ENCODE data around the gene SGCG. TPM values are rescaled to one million over a fixed set of nuclear protein-coding genes. Genes with fewer than 3 reads are reported as not detected.
"Not testable (repeated sequence)": the region's sequence is repeated elsewhere in the genome, so short reads cannot be mapped to it uniquely, and the experiment has no call there.

The SGCG gene
- total RNA-seq: 19.7 TPM
- polyA plus RNA-seq: 1.5 TPM

GRCh38 chr13:23180711-23181110 lies at the start of gene SGCG:
SGCG (plus strand) TSS chr13:23180979; CDS start chr13:23203695, 22,716 bp downstream.
- DNase-seq (ENCODE audit: extremely low spot score): no peak
- WGBS: 45% methylated on average over 6 of the region's 6 CpGs
- Histone ChIP-seq H3K4me1 (ENCODE audit: insufficient read depth) (no peaks in the 10 kb centered on the region), H3K36me3 (ENCODE audit: insufficient read depth) (no peaks in the 10 kb centered on the region), H3K4me3 (ENCODE audit: low read depth, low read length) (no peak within 1 kb of the TSS), H3K27ac (ENCODE audit: low read depth) (no peak within 1 kb of the TSS)

GRCh38 chr13:23134542-23134941 lies 46.2 kb upstream of the SGCG start:
- no peaks in the 10 kb centered on the region for H3K4me1 ChIP-seq (ENCODE audit: insufficient read depth)
- DNase-seq (ENCODE audit: extremely low spot score): no peak
- H3K27ac ChIP-seq (ENCODE audit: low read depth): no peak overlapping the region
- WGBS: 89% methylated on average over 5 of the region's 5 CpGs
- H3K36me3 ChIP-seq (ENCODE audit: insufficient read depth): no peaks in the 10 kb centered on the region
- no peak overlapping the region for H3K4me3 ChIP-seq (ENCODE audit: low read depth, low read length)

- H3K4me3 ChIP-seq (ENCODE audit: low read depth, low read length): no peak overlapping the region
- no peaks in the 10 kb centered on the region for H3K4me1 ChIP-seq (ENCODE audit: insufficient read depth)
- H3K27ac ChIP-seq (ENCODE audit: low read depth): no peak overlapping the region
- no peak for DNase-seq (ENCODE audit: extremely low spot score)
- 64% methylated on average over 2 of the region's 2 CpGs for WGBS
- H3K36me3 ChIP-seq (ENCODE audit: insufficient read depth): no peaks in the 10 kb centered on the region
These were observed 40.3 kb upstream of the SGCG start for GRCh38 chr13:23140492-23140891.

- DNase-seq (ENCODE audit: extremely low spot score): no peak
These were observed 38.8 kb upstream of the SGCG start for GRCh38 chr13:23141964-23142363.

GRCh38 chr13:23142607-23143006 lies 38.2 kb upstream of the SGCG start:
- not testable (repeated sequence) for H3K27ac ChIP-seq (ENCODE audit: low read depth); H3K4me1 ChIP-seq (ENCODE audit: insufficient read depth); H3K4me3 ChIP-seq (ENCODE audit: low read depth, low read length); DNase-seq (ENCODE audit: extremely low spot score); H3K36me3 ChIP-seq (ENCODE audit: insufficient read depth)
- WGBS: 92% methylated on average over 7 of the region's 7 CpGs

More at GRCh38 chr13:23141964-23142363, 38.8 kb upstream of the SGCG start:
- Histone ChIP-seq H3K27ac (ENCODE audit: low read depth) (no peak overlapping the region), H3K4me3 (ENCODE audit: low read depth, low read length) (no peak overlapping the region), H3K36me3 (ENCODE audit: insufficient read depth) (no peaks in the 10 kb centered on the region), H3K4me1 (ENCODE audit: insufficient read depth) (no peaks in the 10 kb centered on the region)
- 95% methylated on average over 24 of the region's 24 CpGs for WGBS

DNA sequence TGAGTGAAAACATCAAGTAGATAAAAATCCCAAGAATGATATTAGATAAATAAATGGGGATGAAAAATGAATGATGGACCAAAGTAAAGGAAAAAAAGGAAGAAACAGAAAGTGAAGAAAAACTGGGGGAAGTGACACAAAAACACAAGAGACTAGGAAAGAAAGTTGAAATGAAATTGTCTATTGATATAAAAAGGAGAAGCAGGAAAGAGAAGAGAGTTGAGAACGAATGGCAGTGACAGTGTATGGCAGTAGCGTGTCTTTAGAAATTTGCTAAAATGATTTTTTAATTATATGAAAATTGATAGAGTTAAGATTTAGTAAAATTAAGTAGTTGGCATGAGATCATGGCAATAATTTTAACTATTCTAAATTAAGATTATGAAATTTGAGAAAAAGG lies 36.3 kb upstream of the SGCG start:
- Histone ChIP-seq H3K27ac (ENCODE audit: low read depth) (no peak overlapping the region), H3K36me3 (ENCODE audit: insufficient read depth) (no peaks in the 10 kb centered on the region), H3K4me3 (ENCODE audit: low read depth, low read length) (no peak overlapping the region), H3K4me1 (ENCODE audit: insufficient read depth) (no peaks in the 10 kb centered on the region)
- 91% methylated on average over 2 of the region's 2 CpGs for WGBS
- DNase-seq (ENCODE audit: extremely low spot score): no peak

DNA sequence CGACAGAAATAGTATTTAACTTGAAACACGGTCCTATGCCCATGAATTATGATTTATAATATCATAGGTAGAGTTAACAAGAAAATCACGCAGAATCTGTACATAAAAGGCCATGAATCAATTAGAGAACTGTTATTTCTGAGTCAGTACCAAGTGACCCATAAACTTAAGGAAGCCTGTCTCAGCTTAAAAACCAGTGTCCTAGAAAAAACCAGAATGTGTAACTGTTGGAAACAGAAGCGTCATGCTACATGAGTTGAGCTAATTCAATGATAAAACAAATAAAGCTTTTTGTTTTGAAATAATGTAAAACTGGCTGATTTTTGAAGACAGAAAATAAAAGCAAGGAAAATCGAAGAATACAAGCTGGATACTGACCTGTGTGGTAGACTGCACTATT lies 34.8 kb upstream of the SGCG start:
- H3K27ac ChIP-seq (ENCODE audit: low read depth): no peak overlapping the region
- no peaks in the 10 kb centered on the region for H3K4me1 ChIP-seq (ENCODE audit: insufficient read depth)
- DNase-seq (ENCODE audit: extremely low spot score): no peak
- 85% methylated on average over 5 of the region's 5 CpGs for WGBS
- no peaks in the 10 kb centered on the region for H3K36me3 ChIP-seq (ENCODE audit: insufficient read depth)
- no peak overlapping the region for H3K4me3 ChIP-seq (ENCODE audit: low read depth, low read length)

DNA sequence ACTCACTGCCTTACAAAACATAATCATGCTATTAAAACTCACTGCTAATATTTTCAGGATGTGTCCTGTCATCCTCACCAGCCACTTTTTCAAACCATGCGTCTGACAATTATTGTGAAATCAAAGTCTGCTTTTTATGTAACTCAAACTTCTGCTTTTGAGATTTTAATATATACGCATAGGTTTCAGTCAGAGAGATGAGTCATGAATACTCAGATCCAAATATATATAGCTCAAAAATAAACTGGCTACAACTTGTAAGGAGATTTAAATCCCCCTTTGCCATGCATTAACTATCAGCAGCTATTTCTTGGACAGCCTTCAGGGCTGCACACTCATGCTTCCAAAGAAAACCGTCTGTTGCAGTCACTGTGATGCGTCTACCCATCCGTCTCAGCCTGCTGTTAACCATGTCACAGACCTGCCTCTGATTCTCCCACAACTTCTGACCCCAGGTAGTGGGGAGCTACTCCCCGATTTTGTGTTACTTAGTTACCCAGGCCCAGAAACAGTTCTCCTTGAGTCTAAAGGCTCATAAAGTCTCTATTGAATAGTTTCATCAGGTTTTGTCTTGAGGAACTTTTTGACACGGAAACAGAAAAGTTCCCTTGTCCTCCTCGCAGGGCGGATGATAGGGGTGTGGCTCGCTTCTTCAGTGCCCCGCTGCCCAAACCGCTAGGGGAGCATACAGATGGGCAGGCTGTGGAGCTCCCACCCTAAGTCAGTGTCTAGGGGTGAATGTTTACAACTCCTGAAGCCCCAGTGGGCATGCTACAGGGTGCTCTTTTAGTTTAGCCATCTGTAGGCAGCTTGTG lies 33.8 kb upstream of the SGCG start:
- 48% methylated on average over 12 of the region's 12 CpGs for WGBS
- Histone ChIP-seq H3K4me1 (ENCODE audit: insufficient read depth) (no peaks in the 10 kb centered on the region), H3K4me3 (ENCODE audit: low read depth, low read length) (no peak overlapping the region), H3K36me3 (ENCODE audit: insufficient read depth) (no peaks in the 10 kb centered on the region), H3K27ac (ENCODE audit: low read depth) (no peak overlapping the region)
- DNase-seq (ENCODE audit: extremely low spot score): no peak

GRCh38 chr13:23147827-23148226 lies 33.0 kb upstream of the SGCG start:
- no peaks in the 10 kb centered on the region for H3K4me1 ChIP-seq (ENCODE audit: insufficient read depth)
- H3K4me3 ChIP-seq (ENCODE audit: low read depth, low read length): no peak overlapping the region
- 71% methylated on average over 10 of the region's 10 CpGs for whole genome bisulfite sequencing
- H3K36me3 ChIP-seq (ENCODE audit: insufficient read depth): no peaks in the 10 kb centered on the region
- no peak for DNase-seq (ENCODE audit: extremely low spot score)
- H3K27ac ChIP-seq (ENCODE audit: low read depth): no peak overlapping the region

- Histone ChIP-seq H3K4me1 (ENCODE audit: insufficient read depth) (no peaks in the 10 kb centered on the region), H3K4me3 (ENCODE audit: low read depth, low read length) (no peak overlapping the region), H3K27ac (ENCODE audit: low read depth) (no peak overlapping the region), H3K36me3 (ENCODE audit: insufficient read depth) (no peaks in the 10 kb centered on the region)
- DNase-seq (ENCODE audit: extremely low spot score): no peak
- WGBS: 32% methylated on average over 7 of the region's 7 CpGs
These were observed 23.0 kb upstream of the SGCG start for GRCh38 chr13:23157781-23158180.

GRCh38 chr13:23159205-23159759 lies 21.5 kb upstream of the SGCG start:
- no peaks in the 10 kb centered on the region for H3K4me1 ChIP-seq (ENCODE audit: insufficient read depth)
- WGBS: 7% methylated on average over 25 of the region's 25 CpGs
- no peak overlapping the region for H3K4me3 ChIP-seq (ENCODE audit: low read depth, low read length)
- no peaks in the 10 kb centered on the region for H3K36me3 ChIP-seq (ENCODE audit: insufficient read depth)
- no peak overlapping the region for H3K27ac ChIP-seq (ENCODE audit: low read depth)
- no peak for DNase-seq (ENCODE audit: extremely low spot score)

GRCh38 chr13:23159760-23160637 lies 20.8 kb upstream of the SGCG start:
- no peak overlapping the region for H3K27ac ChIP-seq (ENCODE audit: low read depth)
- DNase-seq (ENCODE audit: extremely low spot score): peak; percentile 46
- WGBS: 1% methylated on average over 79 of the region's 79 CpGs

DNA sequence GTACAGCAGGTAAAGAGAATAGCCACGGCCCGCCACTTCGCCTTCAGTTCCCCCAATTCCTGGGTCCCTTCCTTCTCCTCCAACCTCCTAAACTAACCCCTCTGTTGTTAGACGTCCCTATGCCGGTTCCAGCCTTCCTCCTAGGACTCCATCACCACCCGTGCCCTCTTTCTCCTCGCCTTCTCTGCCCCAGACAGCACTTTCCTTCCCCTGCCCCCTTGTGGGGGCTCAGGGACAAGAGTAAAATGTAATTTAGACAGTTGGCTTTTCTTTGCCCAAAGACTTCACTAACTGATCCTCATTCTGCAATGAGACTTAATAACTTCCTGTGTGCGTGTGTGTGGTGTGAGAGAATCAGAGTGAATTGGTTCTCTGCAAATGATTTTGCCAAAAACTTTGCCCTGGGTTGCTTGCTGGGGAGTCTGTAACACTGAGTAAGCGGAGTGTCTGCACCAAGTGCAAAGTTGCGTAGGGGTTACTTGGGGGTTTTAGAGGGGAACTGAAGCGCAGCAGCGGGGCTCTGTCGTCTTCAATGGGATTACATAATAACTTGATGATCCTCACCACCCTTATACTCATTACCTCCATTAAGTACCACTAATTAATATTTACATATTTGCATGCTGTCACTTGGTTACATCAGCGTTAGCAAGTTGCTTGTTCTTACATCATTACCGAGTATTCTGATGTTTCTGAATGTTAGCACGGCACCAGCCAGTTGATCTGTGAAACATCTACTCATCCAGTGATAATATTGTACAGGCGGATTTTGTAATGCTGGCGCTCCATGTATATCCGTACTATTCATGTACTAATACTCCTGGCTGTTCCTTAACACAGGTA lies 19.9 kb upstream of the SGCG start:
- H3K4me1 ChIP-seq (ENCODE audit: insufficient read depth): no peaks in the 10 kb centered on the region
- WGBS: 22% methylated on average over 19 of the region's 19 CpGs
- no peak overlapping the region for H3K4me3 ChIP-seq (ENCODE audit: low read depth, low read length)
- no peaks in the 10 kb centered on the region for H3K36me3 ChIP-seq (ENCODE audit: insufficient read depth)
- no peak for DNase-seq (ENCODE audit: extremely low spot score)
- H3K27ac ChIP-seq (ENCODE audit: low read depth): no peak overlapping the region

More at GRCh38 chr13:23159760-23160637, 20.8 kb upstream of the SGCG start:
- H3K4me3 ChIP-seq (ENCODE audit: low read depth, low read length): no peak overlapping the region
- H3K4me1 ChIP-seq (ENCODE audit: insufficient read depth): no peaks in the 10 kb centered on the region
- H3K36me3 ChIP-seq (ENCODE audit: insufficient read depth): no peaks in the 10 kb centered on the region
